MCF 10A (cell line): ENCODE data around the gene DLG3. TPM values are rescaled to one million over a fixed set of nuclear protein-coding genes. Genes with fewer than 3 reads are reported as not detected.

Source experiments
- BruUV-seq: library from RNA; stranded (reverse); fragments of 400-500 nt; replicated peaks from 2 replicates; lab custom pipeline; 2021; lab: Mats Ljungman, UMichigan
- CTCF ChIA-PET: fragments of 300-600 bp; sonication (Branson Sonifier 250); formaldehyde crosslinking; extraction: SDS; loops from one replicate; lab custom pipeline; 2021; ENCODE audit warnings: antibody characterized with exemption, inconsistent platforms; lab: Yijun Ruan, JAX
- POLR2A ChIA-PET: fragments of 300-600, 350-650 bp; sonication (Branson Sonifier 250); formaldehyde crosslinking; extraction: SDS; loops from one replicate; lab custom pipeline; 2020; ENCODE audit warnings: antibody characterized with exemption, inconsistent platforms; lab: Yijun Ruan, JAX
- DNase-seq: peaks from one replicate; pipeline ENCODE4 v3.0.0-alpha.2; 2018; ENCODE audit not compliant: unreplicated experiment
- H3K27ac Mint-ChIP-seq: one replicate; pipeline ENCODE4 v1.8.0; 2022; ENCODE audit warnings: mild to moderate bottlenecking, low read depth, mixed read lengths; ENCODE audit not compliant: unreplicated experiment
- H3K27me3 Mint-ChIP-seq: one replicate; pipeline ENCODE4 v1.8.0; 2022; ENCODE audit warnings: mixed read lengths; ENCODE audit not compliant: insufficient read depth, unreplicated experiment
- H3K36me3 Mint-ChIP-seq: one replicate; pipeline ENCODE4 v1.8.0; 2022; ENCODE audit warnings: mild to moderate bottlenecking, moderate library complexity, mixed read lengths; ENCODE audit not compliant: insufficient read depth, unreplicated experiment
- H3K4me1 Mint-ChIP-seq: one replicate; pipeline ENCODE4 v1.8.0; 2022; ENCODE audit warnings: mixed read lengths; ENCODE audit not compliant: insufficient read depth, unreplicated experiment
- H3K4me3 Mint-ChIP-seq: one replicate; pipeline ENCODE4 v1.8.0; 2022; ENCODE audit warnings: mild to moderate bottlenecking, moderate library complexity, mixed read lengths; ENCODE audit not compliant: unreplicated experiment
- H3K9me3 Mint-ChIP-seq: one replicate; pipeline ENCODE4 v1.8.0; 2022; ENCODE audit warnings: mixed read lengths; ENCODE audit not compliant: unreplicated experiment
- CTCF ChIP-seq: fragments of 200-600 bp; IDR thresholded peaks from one replicate; pipeline ENCODE4 v1.8.0; 2022; ENCODE audit warnings: antibody characterized with exemption, mild to moderate bottlenecking; ENCODE audit not compliant: unreplicated experiment
- intact Hi-C: fragments of 100-400 bp; cut with micrococcal nuclease; formaldehyde crosslinking; loops from 2 replicates; pipeline ENCODE4 v1.14.1; 2022
- total RNA-seq: library from RNA; stranded (reverse); gene quantifications from 2 replicates; pipeline ENCODE4 v1.2.3, GENCODE V29; 2022

Gene DLG3
- total RNA-seq, 1 experiment from 2014 or later: 12.8 TPM

- peak; percentile 25 for DNase-seq
- Mint-ChIP-seq H3K27ac (no peak within 1 kb of the TSS), H3K27me3 (peaks cover 22% of the 10 kb centered on the region), H3K4me3 (no peak within 1 kb of the TSS), H3K9me3 (no peaks in the 10 kb centered on the region), H3K4me1 (peaks cover 6% of the 10 kb centered on the region), H3K36me3 (no peaks in the 10 kb centered on the region)
- BruUV-seq: no TSS peak
- ChIA-PET POLR2A (no interaction called here), CTCF (interaction anchor here (0.6 to 1.5 kb wide), 3 partner anchors 10 to 242 kb away, joined by 3 to 9 read pairs (median 5); no protein-coding TSS in a partner anchor)
- intact Hi-C loops: loop anchor here (1.0 kb wide), 1 partner anchor 241 kb away; no protein-coding TSS in a partner anchor
- TF ChIP-seq CTCF: no peak
These were observed 21.7 kb upstream of the DLG3 start, which contains the start of gene GDPD2 for GRCh38 chrX:70422851-70423341. Gene GDPD2 (plus strand): TSS chrX:70423314. CDS start chrX:70424985, 1,671 bp downstream.

- no peak overlapping the region for H3K27ac Mint-ChIP-seq
These were observed 20.5 kb upstream of the DLG3 start for GRCh38 chrX:70423936-70424675.

GRCh38 chrX:70424801-70425200 is 19.8 kb upstream of the DLG3 start:
- Mint-ChIP-seq H3K27me3 (peaks cover 36% of the 10 kb centered on the region), H3K9me3 (no peaks in the 10 kb centered on the region)
- CTCF ChIA-PET: interaction anchor here (0.7 to 1.8 kb wide), 2 partner anchors 9 to 133 kb away, joined by 3 to 5 read pairs; no protein-coding TSS in a partner anchor

More at GRCh38 chrX:70423936-70424675, 20.5 kb upstream of the DLG3 start:
- Mint-ChIP-seq H3K27me3 (peaks cover 29% of the 10 kb centered on the region), H3K36me3 (no peaks in the 10 kb centered on the region), H3K4me1 (peaks cover 6% of the 10 kb centered on the region), H3K4me3 (no peak overlapping the region), H3K9me3 (no peaks in the 10 kb centered on the region)
- intact Hi-C loops: loop anchor here (1.0 kb wide), 1 partner anchor 240 kb away; no protein-coding TSS in a partner anchor
- no peak for DNase-seq
- CTCF ChIA-PET: interaction anchor here (0.6 to 1.8 kb wide), 3 partner anchors 9 to 132 kb away, joined by 3 to 5 read pairs (median 3); no protein-coding TSS in a partner anchor
- no TSS peak for BruUV-seq
- no peak for TF ChIP-seq CTCF
- POLR2A ChIA-PET: no interaction called here

More at GRCh38 chrX:70424801-70425200, 19.8 kb upstream of the DLG3 start:
- H3K4me1 Mint-ChIP-seq: peaks cover 6% of the 10 kb centered on the region
- no peak for DNase-seq
- no peak overlapping the region for H3K27ac Mint-ChIP-seq
- TF ChIP-seq CTCF: no peak
- BruUV-seq: no TSS peak
- no peak overlapping the region for H3K4me3 Mint-ChIP-seq
- no peaks in the 10 kb centered on the region for H3K36me3 Mint-ChIP-seq
- intact Hi-C loops: no loop called here
- POLR2A ChIA-PET: no interaction called here
